Naive thymus-derived CD4-positive, alpha-beta T cell (primary cell): ENCODE results near the gene CDC25B. TPM values are rescaled to one million over a fixed set of nuclear protein-coding genes. Genes with fewer than 3 reads are reported as not detected.

Experiments used
- ATAC-seq: fragments of 150-1000 bp; cut with Tn5 transposase; 2 replicates; pipeline ENCODE4 v1.10.0; 2021; ENCODE audit warnings: mild to moderate bottlenecking, moderate library complexity
- CTCF ChIA-PET: fragments of 350-600 bp; sonication (Branson Sonifier 250); formaldehyde crosslinking; loops from one replicate; lab custom pipeline; 2021; ENCODE audit warnings: antibody characterized with exemption; lab: Charles Lee
- POLR2A ChIA-PET: fragments of 350-600 bp; sonication (Branson Sonifier 250); formaldehyde crosslinking; loops from one replicate; lab custom pipeline; 2021; ENCODE audit warnings: antibody characterized with exemption, inconsistent platforms; lab: Charles Lee
- DNase-seq, 9 donors: peaks; one replicate each; pipeline versions ENCODE4 v3.0.0 to v3.0.0-alpha.2; 2020 to 2022; ENCODE audit warnings: mixed read lengths in 1 of 9
- H3K27ac ChIP-seq: one replicate; pipeline ENCODE4 v1.7.0; 2013; ENCODE audit warnings: mild to moderate bottlenecking, low read depth, low read length, moderate library complexity
- H3K27me3 ChIP-seq, 2 donors: one replicate each; pipeline ENCODE4 v1.7.0; 2013; ENCODE audit warnings: low read length in 2 of 2, mild to moderate bottlenecking in 2 of 2, moderate library complexity in 2 of 2; ENCODE audit not compliant: control insufficient read depth in 2 of 2, insufficient read depth in 2 of 2
- H3K36me3 ChIP-seq, 3 experiments: 1 replicate in 2 of 3; 2 replicates in 1 of 3; pipeline ENCODE4 v1.7.0; 2013; ENCODE audit warnings: low read length in 3 of 3, mild to moderate bottlenecking in 3 of 3, moderate library complexity in 1 of 3; ENCODE audit not compliant: insufficient read depth in 3 of 3, control insufficient read depth in 2 of 3
- H3K4me1 ChIP-seq, 2 donors: one replicate each; pipeline ENCODE4 v1.7.0; 2013; ENCODE audit warnings: low read length in 2 of 2, mild to moderate bottlenecking in 2 of 2, moderate library complexity in 1 of 2; ENCODE audit not compliant: control insufficient read depth in 2 of 2, insufficient read depth in 2 of 2
- H3K4me3 ChIP-seq: 2 replicates; pipeline ENCODE4 v1.7.0; 2013; ENCODE audit warnings: mild to moderate bottlenecking, low read length
- H3K9me3 ChIP-seq, 3 experiments: 1 replicate in 2 of 3; 2 replicates in 1 of 3; pipeline ENCODE4 v1.7.0; 2013; ENCODE audit warnings: low read length in 3 of 3; ENCODE audit not compliant: control insufficient read depth in 2 of 3
- H3K27ac Mint-ChIP-seq, 9 donors: one replicate each; pipeline ENCODE4 v1.8.0; 2020 to 2022; ENCODE audit warnings: mixed read lengths in 9 of 9, mild to moderate bottlenecking in 8 of 9, moderate library complexity in 5 of 9, inconsistent platforms in 2 of 9
- H3K27me3 Mint-ChIP-seq, 5 donors: one replicate each; pipeline ENCODE4 v1.8.0; 2021 to 2022; ENCODE audit warnings: mixed read lengths in 5 of 5, mild to moderate bottlenecking in 1 of 5
- H3K36me3 Mint-ChIP-seq, 5 donors: one replicate each; pipeline ENCODE4 v1.8.0; 2020 to 2022; ENCODE audit warnings: mixed read lengths in 5 of 5, mild to moderate bottlenecking in 3 of 5, inconsistent platforms in 1 of 5
- H3K4me1 Mint-ChIP-seq, 7 donors: one replicate each; pipeline ENCODE4 v1.8.0; 2020 to 2022; ENCODE audit warnings: mixed read lengths in 7 of 7, mild to moderate bottlenecking in 3 of 7, inconsistent platforms in 1 of 7
- H3K4me3 Mint-ChIP-seq, 10 donors: one replicate each; pipeline ENCODE4 v1.8.0; 2020 to 2022; ENCODE audit warnings: mild to moderate bottlenecking in 10 of 10, mixed read lengths in 10 of 10, moderate library complexity in 6 of 10, inconsistent platforms in 2 of 10
- H3K9me3 Mint-ChIP-seq, 11 donors: one replicate each; pipeline ENCODE4 v1.8.0; 2020 to 2022; ENCODE audit warnings: mixed read lengths in 11 of 11, mild to moderate bottlenecking in 4 of 11, inconsistent platforms in 1 of 11, moderate library complexity in 1 of 11
- intact Hi-C, 2 donors: fragments of 100-400 bp; cut with micrococcal nuclease; formaldehyde crosslinking; loops; one replicate each; pipeline ENCODE4 v1.15.1; 2023
- polyA plus RNA-seq, 2 donors: library from polyadenylated mRNA; unstranded; fragments of 300-500 nt; fragmentation: Illumina TruSeq; gene quantifications; one replicate each; pipeline ENCODE4 v1.2.3, GENCODE V29; 2021
- total RNA-seq, 6 experiments: library from RNA in 5 of 6; stranded (reverse) in 5 of 6; gene quantifications; 1 replicate in 5 of 6; 2 replicates in 1 of 6; pipeline ENCODE4 v1.2.3 and lab custom pipeline; 2021 to 2026

The CDC25B gene
- total and polyA plus RNA-seq, 7 experiments from 2014 or later, result 37.0 to 392 (median 174) TPM

DNA sequence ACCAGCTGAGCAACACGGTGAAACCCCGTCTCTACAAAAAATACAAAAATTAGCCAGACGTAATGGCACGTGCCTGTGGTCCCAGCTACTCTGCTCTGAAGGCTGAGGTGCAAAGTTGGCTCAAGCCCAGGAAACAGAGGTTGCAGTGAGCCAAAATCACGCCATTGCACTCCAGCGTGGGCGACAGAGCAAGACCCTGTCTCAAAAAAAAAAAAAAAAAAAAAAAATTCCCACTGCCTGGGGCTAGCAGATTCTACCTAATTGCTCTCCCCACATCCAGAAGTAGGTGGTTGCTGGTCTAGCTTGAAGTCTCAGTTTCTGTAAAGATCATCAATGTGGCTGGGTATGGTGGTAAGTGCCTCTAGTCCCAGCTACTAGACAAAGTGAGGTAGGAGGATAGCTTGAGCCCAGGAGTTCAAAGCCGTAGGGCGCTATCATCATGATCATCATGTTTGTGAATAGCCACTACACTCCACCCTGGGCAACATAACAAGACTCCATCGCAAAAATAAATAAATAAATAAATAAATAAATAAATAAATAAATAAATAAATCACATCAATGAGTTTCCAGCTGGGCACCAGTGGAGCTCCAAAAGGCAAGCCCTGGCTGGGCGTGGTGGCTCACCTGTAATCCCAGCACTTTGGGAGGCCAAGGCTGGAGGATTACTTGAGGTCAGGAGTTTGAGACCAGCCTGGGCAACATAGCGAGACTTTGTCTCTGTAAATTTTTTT, 17.9 kb downstream of the CDC25B start:
- H3K27me3 ChIP-seq, result no peaks in the 10 kb centered on the region
- H3K36me3 ChIP-seq, result no peaks in the 10 kb centered on the region
- POLR2A ChIA-PET, result interaction anchor here (0.6 to 13.1 kb wide), 10 partner anchors 10 to 665 kb away, joined by 3 to 134 read pairs (median 4); partner anchors contain the start of genes ADISSP and CDC25B
- no peak for ATAC-seq
- DNase-seq, result peak in 1 of 9 donors; percentile 17
- Mint-ChIP-seq H3K4me3 (peak overlapping the region; percentile 39 to 90 (median 66)), H3K4me1 (peaks cover 44 to 74% (median 68%) of the 10 kb centered on the region in 7 donors), H3K9me3 (no peaks in the 10 kb centered on the region), H3K27me3 (no peaks in the 10 kb centered on the region), H3K36me3 (peaks cover 0 to 20% (median 0%) of the 10 kb centered on the region in 5 donors), H3K27ac (peak overlapping the region in 8 of 9 donors; percentile 93 to 100 (median 97))
- peak overlapping the region; percentile 65 for H3K27ac ChIP-seq
- H3K9me3 ChIP-seq, result no peaks in the 10 kb centered on the region
- intact Hi-C loops, result no loop called here
- CTCF ChIA-PET, result interaction anchor here (0.8 to 6.8 kb wide), 8 partner anchors 9 to 41 kb away, joined by 3 to 45 read pairs (median 4); partner anchors contain the start of genes CDC25B and CENPB
- peaks cover 58 to 75% of the 10 kb centered on the region in 2 donors for H3K4me1 ChIP-seq
- no peak overlapping the region for H3K4me3 ChIP-seq

DNA sequence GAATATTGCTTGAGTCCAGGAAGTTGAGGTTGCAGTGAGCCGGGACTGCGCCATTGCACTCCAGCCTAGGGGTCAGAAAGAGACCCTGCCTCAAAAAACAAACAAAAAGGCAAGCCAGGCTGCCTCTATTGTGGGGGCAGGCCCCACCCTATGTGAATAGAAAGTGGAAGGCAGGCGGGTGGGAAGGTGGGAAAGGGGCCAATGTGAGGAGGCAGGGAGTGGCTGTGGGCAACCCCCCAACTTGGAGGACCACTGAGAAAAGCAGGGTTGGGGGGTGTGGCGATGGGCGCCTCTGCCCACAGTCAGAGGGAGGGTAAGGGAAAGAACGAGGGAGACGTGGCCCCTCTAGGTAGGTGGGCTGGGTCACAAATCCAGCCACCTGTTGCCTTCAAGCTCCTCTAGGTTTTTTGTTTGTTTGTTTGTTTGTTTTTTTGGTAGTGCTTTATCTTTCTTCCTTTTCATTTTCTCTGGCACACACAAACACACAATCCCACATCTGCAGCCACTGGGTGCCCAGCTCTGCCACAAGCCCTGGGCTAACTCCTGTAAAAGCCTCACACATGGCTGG, 18.9 kb downstream of the CDC25B start:
- no peak for ATAC-seq
- peaks cover 0 to 18% (median 0%) of the 10 kb centered on the region in 5 donors for H3K36me3 Mint-ChIP-seq
- H3K27me3 Mint-ChIP-seq, result no peaks in the 10 kb centered on the region
- H3K27ac Mint-ChIP-seq, result peak overlapping the region in 7 of 9 donors; percentile 89 to 96 (median 92)
- intact Hi-C loops, result no loop called here
- ChIA-PET CTCF (interaction anchor here (1.0 to 6.8 kb wide), 5 partner anchors 15 to 40 kb away, joined by 3 to 45 read pairs (median 6); partner anchors contain the start of gene CDC25B), POLR2A (interaction anchor here (0.8 to 13.1 kb wide), 5 partner anchors 11 to 75 kb away, joined by 3 to 134 read pairs (median 5); partner anchors contain the start of genes ADISSP and CDC25B)
- no peaks in the 10 kb centered on the region for H3K9me3 Mint-ChIP-seq
- Histone ChIP-seq H3K9me3 (no peaks in the 10 kb centered on the region), H3K27me3 (no peaks in the 10 kb centered on the region), H3K27ac (no peak overlapping the region), H3K36me3 (no peaks in the 10 kb centered on the region), H3K4me3 (no peak overlapping the region), H3K4me1 (peaks cover 61 to 78% of the 10 kb centered on the region in 2 donors)
- peak overlapping the region in 6 of 10 donors; percentile 10 to 90 (median 40) for H3K4me3 Mint-ChIP-seq
- H3K4me1 Mint-ChIP-seq, result peaks cover 44 to 77% (median 74%) of the 10 kb centered on the region in 7 donors
- no peak for DNase-seq

DNA sequence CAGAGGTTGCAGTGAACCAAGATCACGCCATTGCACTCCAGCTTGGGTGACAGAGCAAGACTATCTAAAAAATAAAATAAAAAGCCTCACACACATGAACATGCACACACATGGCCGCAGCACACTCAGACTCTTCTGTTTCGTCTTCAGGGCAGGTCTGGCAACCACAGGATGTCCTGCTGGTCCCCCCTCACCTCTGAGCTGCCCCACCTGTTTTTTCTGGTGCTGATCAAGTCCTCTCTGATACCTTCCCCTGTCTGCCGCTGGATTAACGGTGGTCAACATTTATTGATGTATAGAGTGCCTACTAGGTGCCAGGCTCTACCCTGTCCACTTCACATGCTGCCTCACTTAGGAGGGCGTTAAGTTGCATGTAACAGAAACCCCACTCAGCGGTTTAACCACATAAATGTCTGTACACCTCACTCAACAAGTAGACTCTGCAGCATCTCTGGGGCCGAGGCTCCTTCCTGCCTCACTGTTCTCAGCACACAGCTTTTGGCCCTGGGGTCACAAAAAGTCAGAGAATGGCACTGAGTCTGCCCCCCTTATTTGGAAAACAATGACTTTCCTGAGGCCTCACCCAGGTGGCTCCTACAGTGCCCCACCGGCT, 19.7 kb downstream of the CDC25B start:
- peak overlapping the region; percentile 47 for H3K27ac ChIP-seq
- peaks cover 55 to 73% of the 10 kb centered on the region in 2 donors for H3K4me1 ChIP-seq
- H3K4me1 Mint-ChIP-seq, result peaks cover 44 to 74% (median 70%) of the 10 kb centered on the region in 7 donors
- peaks cover 0 to 15% (median 0%) of the 10 kb centered on the region in 5 donors for H3K36me3 Mint-ChIP-seq
- peak overlapping the region; percentile 59 to 90 (median 80) for H3K4me3 Mint-ChIP-seq
- intact Hi-C loops, result no loop called here
- peak overlapping the region; percentile 81 to 98 (median 92) for H3K27ac Mint-ChIP-seq
- no peaks in the 10 kb centered on the region for H3K27me3 ChIP-seq
- CTCF ChIA-PET, result interaction anchor here (1.1 to 6.8 kb wide), 3 partner anchors 16 to 29 kb away, joined by 4 to 45 read pairs (median 9); partner anchors contain the start of gene CDC25B
- H3K4me3 ChIP-seq, result no peak overlapping the region
- no peaks in the 10 kb centered on the region for H3K9me3 ChIP-seq
- no peaks in the 10 kb centered on the region for H3K27me3 Mint-ChIP-seq
- ATAC-seq (no peak), DNase-seq (peak in 4 of 9 donors; percentile 31 to 37 (median 34))
- no peaks in the 10 kb centered on the region for H3K36me3 ChIP-seq
- H3K9me3 Mint-ChIP-seq, result no peaks in the 10 kb centered on the region
- POLR2A ChIA-PET, result interaction anchor here (0.8 to 13.1 kb wide), 4 partner anchors 10 to 74 kb away, joined by 3 to 134 read pairs (median 4); partner anchors contain the start of gene CDC25B

DNA sequence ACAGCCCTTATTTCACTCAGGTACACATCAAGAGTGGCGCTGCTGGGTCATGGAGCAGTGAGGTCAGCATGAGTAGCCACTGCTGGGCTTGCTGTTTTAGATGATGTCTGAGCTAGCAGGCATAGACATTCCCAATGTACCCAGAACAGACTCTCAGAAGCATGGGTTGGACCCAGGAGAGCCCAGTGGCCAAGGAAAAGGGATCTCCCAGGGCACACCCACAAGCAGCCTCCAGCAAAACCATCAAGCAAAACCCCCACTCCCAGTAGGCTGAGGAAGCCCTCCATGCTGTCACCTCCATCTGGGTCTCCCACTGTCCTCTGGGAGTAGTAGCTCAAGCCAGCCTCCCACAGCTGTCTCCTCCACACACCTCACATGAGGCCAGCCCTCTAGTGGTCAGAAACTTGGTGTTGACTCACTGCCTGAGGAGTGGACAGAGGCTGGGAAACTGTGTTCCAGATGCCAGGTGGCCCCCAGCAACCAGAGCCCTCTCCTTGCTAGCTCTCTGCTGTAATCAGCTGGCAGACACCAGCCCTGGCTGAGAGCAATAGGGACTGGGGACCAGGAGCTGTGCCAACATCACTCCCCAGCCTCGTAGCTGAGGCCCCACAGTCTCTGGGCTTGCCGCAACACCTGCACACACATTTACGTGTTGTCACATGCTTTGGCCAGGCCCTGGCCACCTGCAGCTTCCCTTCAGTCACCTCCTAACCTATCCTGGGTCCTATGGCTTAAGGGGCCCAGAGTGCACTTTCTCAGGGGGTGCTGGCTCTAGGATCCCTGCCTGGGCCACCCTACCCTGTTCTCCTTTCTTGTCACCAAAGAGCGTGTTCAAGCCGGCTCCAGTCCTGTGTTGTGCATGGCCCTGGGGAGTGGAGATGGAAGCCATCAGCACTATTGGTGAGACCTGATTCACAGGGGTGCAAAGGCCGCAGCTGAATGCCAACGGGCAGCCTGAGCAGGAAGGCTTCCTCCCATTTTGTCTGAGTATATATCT, 22.3 kb downstream of the CDC25B start:
- Mint-ChIP-seq H3K27me3 (no peaks in the 10 kb centered on the region), H3K4me3 (peak overlapping the region in 8 of 10 donors; percentile 37 to 95 (median 52)), H3K9me3 (peaks cover 0 to 1% (median 0%) of the 10 kb centered on the region in 11 donors), H3K27ac (peak overlapping the region in 7 of 9 donors; percentile 7 to 97 (median 69)), H3K36me3 (peaks cover 0 to 6% (median 5%) of the 10 kb centered on the region in 5 donors), H3K4me1 (peaks cover 25 to 63% (median 58%) of the 10 kb centered on the region in 7 donors)
- no peak overlapping the region for H3K4me3 ChIP-seq
- H3K4me1 ChIP-seq, result peaks cover 46 to 55% of the 10 kb centered on the region in 2 donors
- DNase-seq (no peak), ATAC-seq (no peak)
- no peaks in the 10 kb centered on the region for H3K9me3 ChIP-seq
- intact Hi-C loops, result no loop called here
- peaks cover 6 to 9% (median 8%) of the 10 kb centered on the region in 3 experiments for H3K36me3 ChIP-seq
- POLR2A ChIA-PET, result interaction anchor here (0.5 to 13.1 kb wide), 6 partner anchors 23 to 1041 kb away, joined by 3 to 134 read pairs (median 30); partner anchors contain the start of genes ADISSP, CDC25B and CENPB
- H3K27me3 ChIP-seq, result no peaks in the 10 kb centered on the region
- H3K27ac ChIP-seq, result no peak overlapping the region
- CTCF ChIA-PET, result interaction anchor here (0.7 to 5.6 kb wide), 5 partner anchors 9 to 208 kb away, joined by 3 to 82 read pairs (median 12); partner anchors contain the start of genes CDC25B and CENPB

DNA sequence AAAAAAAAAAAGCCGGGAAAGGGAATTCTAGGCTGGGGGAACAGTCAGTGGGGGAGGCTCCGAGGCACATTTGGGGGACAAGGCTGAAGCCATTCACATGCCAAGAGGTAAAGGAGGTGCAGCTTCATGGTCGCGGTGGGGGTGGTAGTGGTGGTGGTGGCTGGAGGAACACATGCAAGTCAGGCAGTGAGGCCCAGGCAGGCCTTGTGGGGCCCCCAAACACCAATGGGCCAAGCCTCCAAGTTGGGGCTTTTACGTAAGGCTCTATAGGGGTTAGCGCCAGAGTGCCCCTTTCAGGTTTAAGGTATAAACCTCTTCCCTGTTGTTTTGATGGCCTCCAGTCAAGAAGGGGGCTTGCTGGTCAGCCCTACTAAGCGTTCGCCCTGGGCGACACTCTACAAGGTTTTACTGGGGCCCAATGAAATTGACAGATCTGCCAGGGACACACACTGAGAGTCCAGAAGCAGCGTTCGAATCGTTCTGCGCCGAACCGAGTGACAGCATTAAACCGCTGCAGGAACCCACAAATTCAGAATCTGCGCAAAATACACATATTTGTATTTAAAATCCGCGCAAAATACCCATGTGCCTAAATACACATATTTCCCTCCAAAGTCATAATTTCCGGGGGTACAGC, 23.4 kb downstream of the CDC25B start:
- peaks cover 8 to 20% (median 12%) of the 10 kb centered on the region in 3 experiments for H3K36me3 ChIP-seq
- DNase-seq (no peak), ATAC-seq (no peak)
- peaks cover 39 to 48% of the 10 kb centered on the region in 2 donors for H3K4me1 ChIP-seq
- peak overlapping the region; percentile 90 for H3K4me3 ChIP-seq
- H3K9me3 Mint-ChIP-seq, result peaks cover 0 to 1% (median 0%) of the 10 kb centered on the region in 11 donors
- H3K4me1 Mint-ChIP-seq, result peaks cover 19 to 55% (median 50%) of the 10 kb centered on the region in 7 donors
- CTCF ChIA-PET, result interaction anchor here (0.7 to 5.6 kb wide), 7 partner anchors 7 to 207 kb away, joined by 3 to 82 read pairs (median 6); partner anchors contain the start of genes CDC25B and CENPB
- H3K27ac Mint-ChIP-seq, result peak overlapping the region; percentile 90 to 98 (median 95)
- peak overlapping the region; percentile 66 to 95 (median 88) for H3K4me3 Mint-ChIP-seq
- POLR2A ChIA-PET, result interaction anchor here (0.5 to 13.1 kb wide), 11 partner anchors 24 to 1042 kb away, joined by 3 to 134 read pairs (median 9); partner anchors contain the start of genes ADISSP, CDC25B, CENPB and SPEF1
- intact Hi-C loops, result loop anchor here (1.0 to 2.0 kb wide), 15 partner anchors 8 to 266 kb away; partner anchors contain the start of genes CENPB (in 2 of the 2), MAVS (in 2 of the 2), PANK2 (in 2 of the 2) and ADISSP (in 1 of the 2)
- peak overlapping the region; percentile 98 for H3K27ac ChIP-seq
- peaks cover 0 to 6% (median 5%) of the 10 kb centered on the region in 5 donors for H3K36me3 Mint-ChIP-seq
- no peaks in the 10 kb centered on the region for H3K27me3 Mint-ChIP-seq
- no peaks in the 10 kb centered on the region for H3K27me3 ChIP-seq
- H3K9me3 ChIP-seq, result no peaks in the 10 kb centered on the region
